GM13977 (cell line): ENCODE measurements around the gene EDN3.

Source experiments
- DNase-seq: peaks from one replicate; pipeline ENCODE4 v3.0.0; 2012; ENCODE audit warnings: low spot score
- CTCF ChIP-seq: IDR thresholded peaks from 2 replicates; pipeline ENCODE4 v1.5.1; 2012; ENCODE audit warnings: mild to moderate bottlenecking, control low read depth; ENCODE audit not compliant: insufficient read depth; ENCODE audit errors: extremely low read depth, missing control alignments
- in situ Hi-C: fragments of 300-500 bp; cut with MboI; formaldehyde crosslinking; loops from one replicate; pipeline ENCODE4 v1.12.0; 2022; ENCODE audit warnings: low sequenced_read_pairs, low pct_unique_long_range_greater_than_20kb, mixed read lengths, inconsistent platforms; ENCODE audit not compliant: unreplicated experiment

EDN3 gene

GRCh38 chr20:59323731-59324130 is 23.3 kb downstream of the EDN3 start:
- no peak for DNase-seq
- TF ChIP-seq CTCF = no peak
- in situ Hi-C loops = no loop called here

- no peak for TF ChIP-seq CTCF
- DNase-seq = no peak
- in situ Hi-C loops = no loop called here
Measured at GRCh38 chr20:59324521-59325141, 24.2 kb downstream of the EDN3 start.

- no peak for DNase-seq
- in situ Hi-C loops = no loop called here
- no peak for TF ChIP-seq CTCF
Measured at GRCh38 chr20:59325142-59325523, 24.7 kb downstream of the EDN3 start.

GRCh38 chr20:59326188-59326587 is 25.8 kb downstream of the EDN3 start:
- in situ Hi-C loops = no loop called here
- no peak for DNase-seq
- no peak for TF ChIP-seq CTCF

GRCh38 chr20:59328071-59328470 is 27.7 kb downstream of the EDN3 start:
- in situ Hi-C loops = no loop called here
- no peak for TF ChIP-seq CTCF
- DNase-seq = no peak

- in situ Hi-C loops = no loop called here
- DNase-seq = no peak
- no peak for TF ChIP-seq CTCF
Measured at GRCh38 chr20:59331721-59332329, 31.4 kb downstream of the EDN3 start.
